ENCODE data around the gene SLC10A7. TPM values are rescaled to one million over a fixed set of nuclear protein-coding genes. Genes with fewer than 3 reads are reported as not detected.

The SLC10A7 gene
- total and polyA plus RNA-seq, 2 of the 8 experiments (the other 6 are each of a cell fraction or from before 2014, with no cell fraction given), result 2.5 to 2.9 TPM

- TF ChIP-seq ATF3 (IDR thresholded peaks at IDR 0.05; ENCODE audit: insufficient read depth, low read depth, low read length) (no peak), GTF2F1 (IDR thresholded peaks at IDR 0.05; ENCODE audit: borderline replicate concordance, low read depth, low read length) (no peak), CREB1 (IDR thresholded peaks at IDR 0.05) (no peak), ZNF274 (IDR thresholded peaks at IDR 0.05; ENCODE audit: borderline replicate concordance, extremely low read depth, low read length) (no peak), PHF8 (conservative IDR thresholded peaks at IDR 0.05; ENCODE audit: low read depth, low read length) (no peak)
Observed at GRCh38 chr4:146470604-146471003, 51.1 kb downstream of the SLC10A7 start (continued).
